Right renal pelvis (tissue), 4 donors: Measurements from ENCODE around the gene PTPN6. TPM values are rescaled to one million over a fixed set of nuclear protein-coding genes. Genes with fewer than 3 reads are reported as not detected.

ENCODE experiments used
- DNase-seq, 4 donors: peaks; one replicate each; pipeline ENCODE4 v3.0.0-alpha.2; 2013; ENCODE audit warnings: low read depth in 4 of 4, low spot score in 3 of 4, missing footprints in 1 of 4
- polyA plus RNA-seq, 4 donors: library from polyadenylated mRNA; unstranded; fragments of 120-200 nt; gene quantifications; one replicate each; pipeline ENCODE4 v1.2.1, GENCODE V29; 2013; ENCODE audit not compliant: insufficient read length in 4 of 4

The PTPN6 gene
- polyA plus RNA-seq, 4 donors = 19.1 to 22.4 (median 20.9) TPM

- no peak for DNase-seq
Measured at GRCh38 chr12:6996040-6996441, 44.9 kb downstream of the PTPN6 start.

GRCh38 chr12:6998715-6999451 is 47.7 kb downstream of the PTPN6 start:
- DNase-seq = no peak

DNA sequence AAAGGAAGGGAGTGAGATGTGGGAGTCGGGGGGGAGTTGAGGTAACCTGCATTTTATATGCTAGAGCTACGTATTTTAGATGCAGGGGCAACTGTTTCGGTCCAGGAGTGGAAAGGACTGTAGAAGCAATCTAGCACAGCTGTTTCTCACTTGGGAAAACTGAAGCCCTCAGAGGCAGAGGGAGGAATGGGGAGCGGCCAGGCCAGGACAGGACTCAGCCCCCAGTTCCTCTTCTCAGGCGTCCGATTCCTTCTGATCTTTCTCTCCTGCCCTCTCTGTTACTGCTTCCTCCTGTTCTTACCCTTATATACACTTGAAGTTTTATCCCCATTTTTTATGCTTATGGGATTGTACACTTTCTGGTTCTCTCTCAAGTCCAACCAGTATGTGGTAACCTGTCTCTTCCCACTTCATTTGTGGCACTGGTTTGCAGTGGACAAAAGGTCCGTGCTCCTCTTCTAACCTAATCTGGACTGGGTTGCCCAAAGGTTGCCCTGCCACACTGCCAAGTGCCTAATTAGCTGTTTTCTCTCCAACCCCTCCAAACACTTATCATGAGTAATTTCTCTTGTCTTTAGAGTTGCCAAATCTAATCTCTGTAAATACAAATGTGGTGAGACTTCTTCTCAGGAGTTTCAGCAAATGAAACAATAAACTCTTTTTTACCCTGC is 50.9 kb downstream of the PTPN6 start:
- no peak for DNase-seq

- DNase-seq = no peak
Measured at GRCh38 chr12:7004287-7004803, 53.2 kb downstream of the PTPN6 start.

GRCh38 chr12:7004840-7005239 is 53.7 kb downstream of the PTPN6 start:
- DNase-seq = no peak

DNA sequence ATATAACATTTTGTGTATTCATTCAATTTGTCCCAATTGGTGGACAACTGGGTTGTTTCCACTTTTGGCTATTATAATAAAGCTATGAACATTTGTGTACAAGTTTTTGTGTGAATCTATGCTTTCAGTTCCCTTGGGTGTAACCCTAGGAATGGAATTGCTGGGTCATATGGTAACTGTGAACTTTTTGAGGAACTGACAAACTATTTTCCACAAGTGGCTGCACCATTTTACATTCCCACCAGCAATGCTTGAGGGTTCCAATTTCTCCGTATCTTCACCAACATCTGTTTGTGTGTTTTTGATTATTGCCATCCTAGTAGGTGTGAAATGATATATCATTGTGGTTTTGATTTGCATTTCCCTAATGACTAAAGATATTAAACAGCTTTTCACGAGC is 54.2 kb downstream of the PTPN6 start:
- no peak for DNase-seq

- DNase-seq = no peak
Measured at GRCh38 chr12:7006639-7007038, 55.5 kb downstream of the PTPN6 start.

GRCh38 chr12:7008864-7009263 is 57.7 kb downstream of the PTPN6 start:
- no peak for DNase-seq

DNA sequence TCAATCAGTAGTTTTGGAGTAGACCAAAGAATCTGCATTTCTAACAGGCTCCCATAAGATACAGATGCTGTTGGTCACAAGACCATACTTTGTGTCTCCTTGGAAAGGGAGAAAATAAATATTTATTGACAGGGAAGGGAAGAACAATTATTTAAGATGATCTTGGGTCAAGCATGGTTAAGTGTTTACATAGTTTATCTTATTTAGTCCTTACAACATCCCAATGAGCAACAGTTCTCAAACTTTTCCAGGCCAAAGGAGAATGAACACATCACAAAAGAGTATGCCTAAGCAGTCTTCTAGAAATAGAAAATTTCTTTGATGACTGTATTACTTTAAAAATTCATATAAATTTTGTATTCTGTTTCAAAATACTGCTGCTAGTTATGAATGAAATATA is 58.4 kb downstream of the PTPN6 start:
- DNase-seq = no peak

Other genes starting within 250 kb of the PTPN6 start
- 10 to 100 TPM; 66.4 to 74.5 (median 69.6) TPM for gene COPS7A, start 227.3 kb upstream of the PTPN6 start, polyA plus RNA-seq
- gene MLF2, start 198.2 kb upstream of the PTPN6 start, polyA plus RNA-seq = 100 to 1,000 TPM; 205 to 257 (median 211) TPM
- 100 to 1,000 TPM; 540 to 611 (median 577) TPM for gene PTMS, start 185.0 kb upstream of the PTPN6 start, polyA plus RNA-seq
- gene LAG3, start 178.8 kb upstream of the PTPN6 start, polyA plus RNA-seq = 1 to 10 TPM; 1.6 to 1.9 (median 1.7) TPM
- gene CD4, start 161.8 kb upstream of the PTPN6 start, polyA plus RNA-seq = 10 to 100 TPM; 29.9 to 33.8 (median 31.2) TPM
- gene GPR162, start 129.5 kb upstream of the PTPN6 start, polyA plus RNA-seq = 10 to 100 TPM; 24.6 to 41.9 (median 29.4) TPM
- gene P3H3, start 122.9 kb upstream of the PTPN6 start, polyA plus RNA-seq = 10 to 100 TPM; 24.5 to 37.1 (median 29.3) TPM
- 1 to 10 TPM; 5.0 to 7.5 (median 5.5) TPM for gene GNB3, start 110.4 kb upstream of the PTPN6 start, polyA plus RNA-seq
- 10 to 100 TPM; 25.2 to 26.9 (median 25.8) TPM for gene CDCA3, start 100.1 kb upstream of the PTPN6 start, polyA plus RNA-seq
- gene USP5, start 99.2 kb upstream of the PTPN6 start, polyA plus RNA-seq = 10 to 100 TPM; 56.5 to 71.2 (median 61.1) TPM
- gene TPI1, start 83.8 kb upstream of the PTPN6 start, polyA plus RNA-seq = 100 to 1,000 TPM; 570 to 637 (median 589) TPM
- 10 to 100 TPM; 10.1 to 15.0 (median 11.8) TPM for gene SPSB2, start 78.1 kb upstream of the PTPN6 start, polyA plus RNA-seq
- 10 to 100 TPM; 15.0 to 20.1 (median 17.8) TPM for gene LRRC23, start 46.5 kb upstream of the PTPN6 start, polyA plus RNA-seq
- gene ENO2, start 36.8 kb upstream of the PTPN6 start, polyA plus RNA-seq = 10 to 100 TPM; 12.1 to 15.7 (median 13.0) TPM
- 100 to 1,000 TPM; 103 to 136 (median 119) TPM for gene ATN1, start 23.4 kb upstream of the PTPN6 start, polyA plus RNA-seq
- 10 to 100 TPM in 1 of 4 donors, 1 to 10 TPM in 1, not detected in 2; 3.8 to 10.0 TPM for gene RNU7-1, start 7.5 kb upstream of the PTPN6 start, polyA plus RNA-seq
- gene C12orf57, start 7.3 kb upstream of the PTPN6 start, polyA plus RNA-seq = 100 to 1,000 TPM; 124 to 184 (median 147) TPM
- gene PHB2, start 19.3 kb downstream of the PTPN6 start, polyA plus RNA-seq = 100 to 1,000 TPM; 243 to 308 (median 261) TPM
- 10 to 100 TPM; 40.1 to 48.4 (median 46.1) TPM for gene EMG1, start 19.6 kb downstream of the PTPN6 start, polyA plus RNA-seq
- gene LPCAT3, start 67.1 kb downstream of the PTPN6 start, polyA plus RNA-seq = 10 to 100 TPM; 57.4 to 71.3 (median 66.8) TPM
- gene C1S, start 109.4 kb downstream of the PTPN6 start, polyA plus RNA-seq = 10 to 100 TPM; 51.5 to 63.3 (median 56.3) TPM
- 10 to 100 TPM; 43.6 to 54.4 (median 52.2) TPM for gene C1R, start 141.1 kb downstream of the PTPN6 start, polyA plus RNA-seq
- gene C1RL, start 157.9 kb downstream of the PTPN6 start, polyA plus RNA-seq = 10 to 100 TPM; 29.4 to 33.5 (median 32.1) TPM
- gene RBP5, start 177.5 kb downstream of the PTPN6 start, polyA plus RNA-seq = 10 to 100 TPM; 46.5 to 54.0 (median 51.6) TPM
- gene CLSTN3, start 179.0 kb downstream of the PTPN6 start, polyA plus RNA-seq = 10 to 100 TPM; 80.8 to 88.7 (median 85.7) TPM
- gene PEX5, start 238.3 kb downstream of the PTPN6 start, polyA plus RNA-seq = 10 to 100 TPM; 45.0 to 53.2 (median 49.1) TPM